Suprapubic skin (tissue), 4 donors: ENCODE measurements around the gene GAPDHS. TPM values are rescaled to one million over a fixed set of nuclear protein-coding genes. Genes with fewer than 3 reads are reported as not detected.
A peak's percentile ranks its signal among the peaks of the same experiment; 100 is the strongest.

Experiments
- DNase-seq, 2 donors: peaks; one replicate each; pipeline ENCODE4 v3.0.0-alpha.2; 2019; ENCODE audit warnings: low spot score in 2 of 2
- H3K27ac ChIP-seq: fragments of 200-600 bp; sonication (generic); one replicate; pipeline ENCODE4 v1.5.1; 2019
- H3K27me3 ChIP-seq: fragments of 200-600 bp; sonication (generic); one replicate; pipeline ENCODE4 v1.5.1; 2019
- H3K36me3 ChIP-seq: fragments of 200-600 bp; sonication (generic); one replicate; pipeline ENCODE4 v1.5.1; 2019
- H3K4me1 ChIP-seq: fragments of 200-600 bp; sonication (generic); one replicate; pipeline ENCODE4 v1.5.1; 2019
- H3K4me3 ChIP-seq: fragments of 200-600 bp; sonication (generic); one replicate; pipeline ENCODE4 v1.5.1; 2019; ENCODE audit warnings: mild to moderate bottlenecking
- H3K9me3 ChIP-seq: fragments of 200-600 bp; sonication (generic); one replicate; pipeline ENCODE4 v1.5.1; 2019
- EP300 ChIP-seq: sonication (generic); formaldehyde crosslinking; IDR thresholded peaks from one replicate; pipeline ENCODE4 v1.6.1; 2017; ENCODE audit warnings: antibody characterized with exemption
- POLR2A ChIP-seq, 2 donors: fragments of 450-650 bp; IDR thresholded peaks; one replicate each; pipeline ENCODE4 v1.6.1; 2017; ENCODE audit warnings: antibody characterized with exemption in 2 of 2, mild to moderate bottlenecking in 2 of 2, moderate library complexity in 2 of 2
- POLR2AphosphoS5 ChIP-seq, 3 donors: sonication (generic); formaldehyde crosslinking; IDR thresholded peaks; one replicate each; pipeline ENCODE4 v1.6.1; 2017; ENCODE audit warnings: antibody characterized with exemption in 3 of 3
- WGBS: methylation state at CpG from one replicate; pipeline ENCODE4 v1.1.5; 2018; 5-methylcytosine and 5-hydroxymethylcytosine counted together
- total RNA-seq, 4 donors: library from RNA; depleted of rRNA; stranded (reverse); fragments of >200 nt; gene quantifications; one replicate each; pipeline ENCODE4 v1.1.0, GENCODE V29; 2016
- TF ChIP-seq, protein P1 (sequence below), 2 donors: fragments of 200-600 bp in 1 of 2; fragments of 450-650 bp in 1 of 2; sonication (generic) in 1 of 2; IDR thresholded peaks; one replicate each; pipeline ENCODE4 v1.5.1; 2016 to 2019; ENCODE audit warnings: antibody characterized with exemption in 2 of 2, mild to moderate bottlenecking in 1 of 2, moderate library complexity in 1 of 2

The GAPDHS gene
- total RNA-seq, 4 donors from 2014 or later = 4.1 to 8.4 (median 6.4) TPM

DNA sequence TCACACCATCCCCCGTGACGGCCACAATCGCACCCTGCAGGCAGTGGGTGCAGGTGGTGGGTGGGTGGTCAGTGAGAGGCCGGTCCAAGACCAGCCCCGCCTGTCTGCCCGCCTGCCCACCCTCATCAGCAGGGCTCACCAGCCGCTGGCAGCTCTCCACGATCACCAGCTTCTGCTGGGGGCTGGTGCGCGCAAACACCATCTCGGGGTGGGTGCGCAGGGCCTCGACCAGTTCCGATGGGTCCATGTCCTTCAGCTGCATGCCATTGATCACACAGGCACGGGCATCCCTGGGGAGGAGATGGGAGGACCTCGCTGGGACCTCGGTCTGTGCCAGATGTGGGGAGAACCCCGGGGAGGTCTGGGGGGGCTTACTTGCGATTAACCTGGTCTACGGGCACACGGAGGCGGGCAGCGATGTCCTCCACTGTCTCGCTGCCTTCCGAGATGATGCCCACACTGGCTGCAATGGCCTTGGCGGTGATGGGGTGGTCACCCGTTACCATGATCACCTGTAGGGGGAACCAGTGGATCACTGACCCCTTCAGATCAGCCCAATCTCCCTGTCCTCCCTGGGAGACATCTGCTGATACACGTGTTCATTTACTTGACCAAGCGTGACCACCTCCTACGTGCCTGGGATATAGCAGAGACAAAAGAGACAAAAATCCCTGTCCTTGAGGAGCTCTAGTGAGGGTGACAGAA lies 22.2 kb downstream of the GAPDHS start:
- no peak for DNase-seq
- TF ChIP-seq, protein P1, sequence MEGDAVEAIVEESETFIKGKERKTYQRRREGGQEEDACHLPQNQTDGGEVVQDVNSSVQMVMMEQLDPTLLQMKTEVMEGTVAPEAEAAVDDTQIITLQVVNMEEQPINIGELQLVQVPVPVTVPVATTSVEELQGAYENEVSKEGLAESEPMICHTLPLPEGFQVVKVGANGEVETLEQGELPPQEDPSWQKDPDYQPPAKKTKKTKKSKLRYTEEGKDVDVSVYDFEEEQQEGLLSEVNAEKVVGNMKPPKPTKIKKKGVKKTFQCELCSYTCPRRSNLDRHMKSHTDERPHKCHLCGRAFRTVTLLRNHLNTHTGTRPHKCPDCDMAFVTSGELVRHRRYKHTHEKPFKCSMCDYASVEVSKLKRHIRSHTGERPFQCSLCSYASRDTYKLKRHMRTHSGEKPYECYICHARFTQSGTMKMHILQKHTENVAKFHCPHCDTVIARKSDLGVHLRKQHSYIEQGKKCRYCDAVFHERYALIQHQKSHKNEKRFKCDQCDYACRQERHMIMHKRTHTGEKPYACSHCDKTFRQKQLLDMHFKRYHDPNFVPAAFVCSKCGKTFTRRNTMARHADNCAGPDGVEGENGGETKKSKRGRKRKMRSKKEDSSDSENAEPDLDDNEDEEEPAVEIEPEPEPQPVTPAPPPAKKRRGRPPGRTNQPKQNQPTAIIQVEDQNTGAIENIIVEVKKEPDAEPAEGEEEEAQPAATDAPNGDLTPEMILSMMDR (IDR thresholded peaks at IDR 0.05) = no peak
- TF ChIP-seq EP300 (no peak), POLR2AphosphoS5 (IDR thresholded peaks at IDR 0.05) (no peak), POLR2A (IDR thresholded peaks at IDR 0.05) (no peak)
- Histone ChIP-seq H3K36me3 (no peaks in the 10 kb centered on the region), H3K27me3 (peaks cover 31% of the 10 kb centered on the region), H3K4me3 (no peak overlapping the region), H3K27ac (no peak overlapping the region), H3K4me1 (peaks cover 13% of the 10 kb centered on the region), H3K9me3 (no peaks in the 10 kb centered on the region)
- WGBS = 69% methylated on average over 22 of the region's 30 CpGs

DNA sequence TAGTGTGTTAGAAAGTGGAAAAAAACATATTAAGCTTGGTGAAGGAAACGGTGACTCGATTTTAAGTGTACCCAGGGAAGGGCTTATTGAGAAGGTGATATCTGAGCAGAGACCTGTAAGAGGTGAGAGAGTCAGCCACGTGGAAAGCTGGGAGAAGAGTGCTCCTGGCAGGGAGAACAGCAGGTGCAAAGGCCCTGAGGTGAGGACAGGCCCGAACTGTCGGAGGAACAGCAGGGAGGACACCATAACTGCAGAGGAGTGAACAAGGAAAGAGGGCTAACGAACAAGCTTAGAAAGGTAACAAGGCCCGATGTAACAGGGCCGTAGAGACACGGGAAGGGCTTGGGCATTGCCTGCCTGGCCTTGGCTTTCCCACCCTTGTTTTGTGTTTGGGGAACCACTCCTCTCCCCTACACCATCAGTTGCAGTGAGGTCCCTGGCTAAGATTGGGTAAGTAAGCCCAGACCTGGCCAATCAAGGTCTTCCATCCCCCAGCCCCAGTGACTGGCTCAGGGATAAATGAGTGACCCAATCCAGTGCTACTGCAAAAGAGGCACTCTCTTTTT lies 22.9 kb downstream of the GAPDHS start:
- no peak overlapping the region for H3K4me3 ChIP-seq
- TF ChIP-seq, protein P1 (IDR thresholded peaks at IDR 0.05) = no peak
- TF ChIP-seq POLR2AphosphoS5 (IDR thresholded peaks at IDR 0.05) (no peak), EP300 (no peak), POLR2A (IDR thresholded peaks at IDR 0.05) (no peak)
- peaks cover 38% of the 10 kb centered on the region for H3K27me3 ChIP-seq
- no peaks in the 10 kb centered on the region for H3K9me3 ChIP-seq
- no peaks in the 10 kb centered on the region for H3K36me3 ChIP-seq
- no peak for DNase-seq
- no peak overlapping the region for H3K27ac ChIP-seq
- WGBS = 85% methylated on average over 9 of the region's 9 CpGs
- peaks cover 13% of the 10 kb centered on the region for H3K4me1 ChIP-seq

DNA sequence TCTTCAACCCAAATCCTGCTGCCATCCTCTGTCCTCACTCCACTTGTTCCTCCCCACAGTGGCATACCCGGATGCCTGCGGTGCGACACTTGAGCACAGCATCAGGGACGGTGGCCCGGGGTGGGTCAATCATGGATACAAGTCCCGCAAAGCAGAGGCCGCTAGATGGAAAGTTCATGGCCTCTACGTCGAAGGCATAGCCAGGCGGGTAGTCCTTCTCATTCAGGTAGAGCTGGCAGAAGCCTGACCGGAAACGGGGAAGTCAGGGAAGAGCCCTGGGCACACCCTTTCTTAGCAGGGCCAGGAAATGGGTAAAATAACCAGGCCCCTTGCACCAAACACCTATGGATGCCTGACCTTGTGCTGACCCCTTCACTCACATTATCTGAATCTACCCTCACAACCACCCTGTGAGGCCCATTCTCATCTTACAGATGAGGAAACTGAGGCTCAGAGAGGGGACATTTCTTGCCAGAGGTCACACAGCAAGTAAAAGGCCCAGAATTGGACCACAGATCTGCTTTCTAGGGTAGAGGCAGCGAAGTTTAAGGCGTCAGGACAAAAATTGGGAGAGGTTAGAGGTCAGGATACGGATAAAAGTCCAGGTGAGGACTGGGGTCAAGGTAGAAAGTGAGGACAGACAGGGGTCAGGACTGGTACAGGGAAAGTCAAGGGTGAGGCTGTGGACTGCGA lies 23.7 kb downstream of the GAPDHS start:
- TF ChIP-seq, protein P1 (IDR thresholded peaks at IDR 0.05) = no peak
- TF ChIP-seq POLR2AphosphoS5 (IDR thresholded peaks at IDR 0.05) (no peak), EP300 (no peak)
- H3K4me3 ChIP-seq = no peak overlapping the region
- no peaks in the 10 kb centered on the region for H3K9me3 ChIP-seq
- WGBS = 86% methylated on average over 16 of the region's 16 CpGs
- no peak overlapping the region for H3K27ac ChIP-seq
- no peaks in the 10 kb centered on the region for H3K36me3 ChIP-seq
- no peak for DNase-seq
- peaks cover 44% of the 10 kb centered on the region for H3K27me3 ChIP-seq
- peaks cover 13% of the 10 kb centered on the region for H3K4me1 ChIP-seq

DNA sequence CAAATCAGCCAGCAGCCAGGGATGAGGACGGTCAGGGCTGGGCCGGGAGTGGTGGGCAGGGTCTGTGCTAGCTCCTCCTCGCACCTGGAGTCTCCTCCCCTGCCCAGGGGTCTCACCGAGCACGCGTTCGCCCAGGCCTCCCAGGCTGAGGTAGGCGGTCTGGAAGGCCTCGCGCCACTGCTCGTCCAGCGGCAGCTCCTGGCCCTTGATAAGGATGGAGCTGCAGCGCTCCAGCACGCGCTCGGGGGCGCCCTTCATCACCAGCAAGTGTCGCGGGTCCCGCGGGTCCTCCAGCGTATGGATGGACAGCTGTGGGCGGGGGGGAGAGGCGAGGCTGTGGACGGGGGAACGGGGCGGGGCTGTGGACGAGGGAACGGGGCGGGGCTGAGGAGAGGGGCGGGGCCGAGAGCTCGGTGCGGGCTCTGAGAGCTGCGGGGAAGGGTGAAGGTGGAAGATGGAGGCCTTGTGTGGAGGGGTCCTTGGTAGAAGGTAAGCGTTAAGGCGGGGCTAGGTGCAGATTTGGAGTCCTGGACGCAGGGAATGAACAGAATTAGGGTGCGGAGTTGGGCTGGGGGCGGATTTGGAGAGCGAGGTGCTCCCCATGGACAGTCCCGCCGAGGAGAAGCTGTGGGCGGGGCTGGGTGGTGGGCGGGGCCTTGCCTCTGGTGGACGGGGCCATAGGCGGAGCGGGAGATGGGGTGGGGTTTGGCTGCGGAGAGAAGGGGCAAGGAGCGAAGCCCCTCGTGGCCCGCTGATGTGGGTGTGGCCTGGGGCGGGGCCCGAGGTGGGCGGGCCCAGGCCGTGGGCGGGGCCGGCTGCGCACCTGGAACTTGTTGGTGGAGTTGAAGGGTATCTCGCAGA lies 24.5 kb downstream of the GAPDHS start:
- H3K27me3 ChIP-seq = peaks cover 52% of the 10 kb centered on the region
- DNase-seq = no peak
- H3K9me3 ChIP-seq = no peaks in the 10 kb centered on the region
- H3K27ac ChIP-seq = no peak overlapping the region
- peaks cover 13% of the 10 kb centered on the region for H3K4me1 ChIP-seq
- 6% methylated on average over 42 of the region's 60 CpGs for WGBS
- TF ChIP-seq POLR2AphosphoS5 (IDR thresholded peaks at IDR 0.05) (no peak), EP300 (no peak), POLR2A (IDR thresholded peaks at IDR 0.05) (no peak)
- TF ChIP-seq, protein P1 (IDR thresholded peaks at IDR 0.05) = no peak
- peak overlapping the region; percentile 41 for H3K4me3 ChIP-seq
- H3K36me3 ChIP-seq = no peaks in the 10 kb centered on the region
